HEK293 (cell line): Measurements from ENCODE around the gene COMMD2.

ENCODE experiments used
- CTCF ChIP-seq: fragments of 450-650 bp; formaldehyde crosslinking; IDR thresholded peaks from 2 replicates; pipeline ENCODE4 v1.5.1; 2016; ENCODE audit warnings: missing biosample characterization, missing genetic modification characterization
- ZBTB1 ChIP-seq: fragments of 450-650 bp; formaldehyde crosslinking; IDR thresholded peaks from 2 replicates; pipeline ENCODE4 v1.5.1; 2016; ENCODE audit warnings: missing biosample characterization, missing genetic modification characterization
- ZBTB7A ChIP-seq: fragments of 450-650 bp; formaldehyde crosslinking; IDR thresholded peaks from 2 replicates; pipeline ENCODE4 v1.5.1; 2016; ENCODE audit warnings: low read depth, missing biosample characterization, missing genetic modification characterization
- ZNF391 ChIP-seq: fragments of 450-650 bp; formaldehyde crosslinking; IDR thresholded peaks from 2 replicates; pipeline ENCODE4 v1.5.1; 2016; ENCODE audit warnings: low read depth, missing biosample characterization, missing genetic modification characterization, borderline replicate concordance
- ZNF624 ChIP-seq: fragments of 450-650 bp; formaldehyde crosslinking; IDR thresholded peaks from 2 replicates; pipeline ENCODE4 v1.5.1; 2017; ENCODE audit warnings: missing biosample characterization, missing genetic modification characterization
- ZNF785 ChIP-seq: fragments of 450-650 bp; formaldehyde crosslinking; IDR thresholded peaks from 2 replicates; pipeline ENCODE4 v1.5.1; 2016; ENCODE audit warnings: missing biosample characterization, missing genetic modification characterization

GRCh38 chr3:149706905-149707304 is 45.4 kb downstream of the COMMD2 start:
- TF ChIP-seq CTCF (tag by site-specific recombination) = no peak
- no peak for TF ChIP-seq ZBTB1 (tag by site-specific recombination)
- no peak for TF ChIP-seq ZNF391 (tag by site-specific recombination)
- TF ChIP-seq ZBTB7A = no peak
- no peak for TF ChIP-seq ZNF785 (tag by site-specific recombination)
- no peak for TF ChIP-seq ZNF624 (tag by site-specific recombination)
